Brain microvascular endothelial cell (primary cell): ENCODE measurements around the gene CDHR5.

Experiments used
- DNase-seq: peaks from one replicate; pipeline ENCODE4 v3.0.0-alpha.2; 2020
- H3K27ac ChIP-seq: fragments of 250-450 bp; sonication (Bioruptor Pico); 2 replicates; pipeline ENCODE4 v1.5.1; 2020; ENCODE audit warnings: mild to moderate bottlenecking, moderate library complexity
- H3K27me3 ChIP-seq: fragments of 250-450 bp; sonication (Bioruptor Pico); replicated peaks from 2 replicates; pipeline ENCODE4 v1.5.1; 2020; ENCODE audit warnings: mild to moderate bottlenecking
- H3K36me3 ChIP-seq: fragments of 250-450 bp; sonication (Bioruptor Pico); replicated peaks from 2 replicates; pipeline ENCODE4 v1.5.1; 2020; ENCODE audit warnings: mild to moderate bottlenecking
- H3K4me3 ChIP-seq: 2 replicates; pipeline ENCODE4 v1.5.1; 2011; ENCODE audit warnings: low read depth, mild to moderate bottlenecking, control low read depth, low read length, moderate library complexity
- in situ Hi-C: cut with HindIII; loops from 2 replicates; pipeline ENCODE4 v1.10.0; 2017; ENCODE audit warnings: low sequenced_read_pairs, low pct_ligation_motif_present
- TF ChIP-seq, protein P1 (sequence below): IDR thresholded peaks from 2 replicates; pipeline ENCODE4 v1.5.1; 2011; ENCODE audit warnings: low read depth, mild to moderate bottlenecking, moderate library complexity, low read length, control low read depth, inconsistent platforms; ENCODE audit errors: missing control alignments

CDHR5 gene

DNA sequence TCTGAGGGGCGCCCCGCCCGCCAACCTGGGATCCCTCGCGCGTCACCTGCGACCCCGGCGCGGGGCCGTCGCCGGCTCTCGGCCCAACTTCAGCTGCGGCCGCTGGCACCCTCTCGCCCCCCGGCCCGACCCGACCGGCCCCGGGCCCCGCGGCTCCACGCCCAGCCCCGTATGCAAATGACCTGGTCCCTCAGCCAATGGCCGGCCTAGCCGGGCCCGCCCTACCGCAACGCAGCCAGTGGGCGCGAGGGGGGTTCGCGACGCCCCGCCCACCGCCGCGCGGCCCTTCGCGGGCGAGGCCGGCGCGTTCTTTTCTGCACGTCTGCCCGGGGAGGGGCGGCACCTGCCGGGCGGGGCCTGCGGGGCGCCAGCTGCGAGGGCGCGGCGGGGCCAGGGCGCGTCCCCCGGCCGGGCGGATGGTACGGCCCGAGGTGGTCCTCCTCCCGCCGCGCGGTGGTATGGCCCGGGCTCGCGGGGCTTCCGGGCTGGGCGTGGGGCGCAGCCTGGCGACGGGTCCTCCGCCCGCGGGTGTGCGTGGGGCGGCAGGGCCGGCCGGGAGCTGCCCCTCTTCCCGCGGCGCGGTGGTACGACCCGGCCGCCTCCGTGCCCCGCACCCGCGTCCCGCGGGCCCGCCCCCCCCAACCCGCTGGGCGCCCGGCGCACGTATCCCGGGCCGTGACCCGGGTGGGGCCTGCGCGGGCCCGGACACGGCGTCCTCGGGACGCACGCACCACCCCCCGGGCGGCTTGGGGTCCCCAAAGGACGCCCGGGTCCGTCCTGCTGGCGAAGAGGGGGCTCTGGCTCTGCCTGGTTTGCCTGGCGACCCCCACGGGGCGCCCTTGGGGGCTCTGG lies 56.2 kb downstream of the CDHR5 start:
- TF ChIP-seq, protein P1, sequence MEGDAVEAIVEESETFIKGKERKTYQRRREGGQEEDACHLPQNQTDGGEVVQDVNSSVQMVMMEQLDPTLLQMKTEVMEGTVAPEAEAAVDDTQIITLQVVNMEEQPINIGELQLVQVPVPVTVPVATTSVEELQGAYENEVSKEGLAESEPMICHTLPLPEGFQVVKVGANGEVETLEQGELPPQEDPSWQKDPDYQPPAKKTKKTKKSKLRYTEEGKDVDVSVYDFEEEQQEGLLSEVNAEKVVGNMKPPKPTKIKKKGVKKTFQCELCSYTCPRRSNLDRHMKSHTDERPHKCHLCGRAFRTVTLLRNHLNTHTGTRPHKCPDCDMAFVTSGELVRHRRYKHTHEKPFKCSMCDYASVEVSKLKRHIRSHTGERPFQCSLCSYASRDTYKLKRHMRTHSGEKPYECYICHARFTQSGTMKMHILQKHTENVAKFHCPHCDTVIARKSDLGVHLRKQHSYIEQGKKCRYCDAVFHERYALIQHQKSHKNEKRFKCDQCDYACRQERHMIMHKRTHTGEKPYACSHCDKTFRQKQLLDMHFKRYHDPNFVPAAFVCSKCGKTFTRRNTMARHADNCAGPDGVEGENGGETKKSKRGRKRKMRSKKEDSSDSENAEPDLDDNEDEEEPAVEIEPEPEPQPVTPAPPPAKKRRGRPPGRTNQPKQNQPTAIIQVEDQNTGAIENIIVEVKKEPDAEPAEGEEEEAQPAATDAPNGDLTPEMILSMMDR, result no peak
- H3K4me3 ChIP-seq, result peak overlapping the region; percentile 53
- DNase-seq, result peak; percentile 77
- no peaks in the 10 kb centered on the region for H3K27me3 ChIP-seq
- H3K27ac ChIP-seq, result no peak overlapping the region
- in situ Hi-C loops, result no loop called here
- H3K36me3 ChIP-seq, result no peaks in the 10 kb centered on the region

DNA sequence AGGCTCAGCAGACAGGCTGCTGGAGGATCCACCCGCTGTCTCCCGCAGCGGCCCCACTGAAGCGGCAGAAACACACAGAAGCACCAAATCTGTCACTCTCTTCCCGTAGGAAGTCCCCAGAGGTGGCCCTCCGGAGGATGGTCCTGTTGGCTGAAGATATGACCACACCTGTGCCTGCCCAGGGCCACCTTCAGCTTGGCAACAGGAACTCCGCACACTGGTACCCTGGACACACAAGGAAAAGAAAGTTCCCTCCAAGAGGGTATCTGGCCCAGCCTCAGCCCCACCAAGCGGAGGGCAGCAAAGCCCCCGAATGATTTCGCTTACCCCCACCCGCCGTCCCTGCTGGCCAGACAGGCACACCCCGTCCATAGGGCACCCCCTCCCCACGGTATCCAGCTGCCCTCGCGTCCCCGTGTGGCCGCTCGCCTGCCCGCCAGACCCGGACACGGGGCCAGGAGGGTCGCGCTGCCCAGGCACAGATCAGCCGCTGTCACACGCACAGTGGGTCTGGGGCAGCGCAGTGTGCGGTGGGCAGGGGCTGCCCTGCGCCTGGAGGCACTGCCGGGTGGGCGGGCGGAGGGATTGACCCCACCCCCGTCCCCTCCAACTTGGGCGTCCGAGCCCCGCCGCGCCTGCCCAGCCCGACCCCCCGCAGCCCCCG lies 57.0 kb downstream of the CDHR5 start:
- Histone ChIP-seq H3K4me3 (peak overlapping the region; percentile 53), H3K27me3 (no peaks in the 10 kb centered on the region), H3K27ac (no peak overlapping the region), H3K36me3 (no peaks in the 10 kb centered on the region)
- no peak for DNase-seq
- in situ Hi-C loops, result no loop called here
- TF ChIP-seq, protein P1, result no peak

DNA sequence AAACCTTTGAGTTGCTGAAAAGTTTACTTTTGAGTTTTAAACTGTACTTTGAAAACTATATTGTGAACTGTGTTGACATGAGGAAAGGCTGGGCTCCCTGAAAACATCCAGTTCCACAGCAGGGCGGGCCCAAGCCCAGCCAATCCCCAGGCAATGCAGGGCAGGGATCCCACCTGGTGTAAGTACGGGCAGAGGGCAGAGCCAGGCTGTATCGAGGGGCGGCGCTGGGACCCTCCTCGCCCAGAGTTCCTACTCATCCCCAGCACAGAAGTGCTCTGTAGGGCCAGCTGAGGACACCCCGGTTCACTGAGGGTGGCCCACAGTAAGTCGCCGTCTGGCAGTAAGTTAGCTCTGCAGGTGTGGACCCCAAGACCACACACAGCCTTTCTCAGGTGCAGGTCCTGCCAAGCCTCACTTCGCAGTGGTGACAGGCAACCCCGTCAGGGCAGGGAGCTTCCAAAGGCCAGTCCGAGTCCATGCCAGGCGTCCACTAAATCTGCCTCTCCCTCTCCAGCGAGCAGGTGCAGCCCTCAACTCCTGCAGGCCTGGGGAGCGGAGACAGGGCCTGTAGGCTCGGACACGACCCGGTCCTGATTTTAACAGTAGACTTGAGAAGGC lies 57.6 kb downstream of the CDHR5 start:
- Histone ChIP-seq H3K27me3 (no peaks in the 10 kb centered on the region), H3K4me3 (no peak overlapping the region), H3K36me3 (no peaks in the 10 kb centered on the region), H3K27ac (no peak overlapping the region)
- no peak for DNase-seq
- TF ChIP-seq, protein P1, result no peak
- in situ Hi-C loops, result no loop called here
